ENCODE data around the gene PHF21A.
"Not testable (repeated sequence)": the region's sequence is repeated elsewhere in the genome, so short reads cannot be mapped to it uniquely, and the experiment has no call there.

Gene PHF21A

DNA sequence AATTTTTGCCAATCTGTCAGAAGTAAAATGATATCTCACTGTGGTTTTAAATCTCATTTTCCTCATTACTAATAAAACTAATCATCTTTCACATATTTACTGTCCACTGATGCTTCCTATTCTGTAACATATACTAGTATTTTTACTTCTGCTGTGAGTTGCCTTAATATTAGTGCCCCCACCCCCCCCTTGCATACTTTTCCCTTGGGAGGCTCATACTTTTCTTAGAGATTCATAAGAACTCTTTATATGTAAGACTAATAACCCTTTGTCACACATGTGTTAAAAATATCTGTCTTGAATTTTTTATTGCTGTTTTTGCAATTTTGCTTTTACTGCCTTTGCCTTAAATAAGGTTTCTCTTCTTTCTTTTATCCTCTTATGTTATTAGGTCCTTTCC lies 87.2 kb downstream of the PHF21A start:
- no peak for DNase-seq (ENCODE audit: low spot score)

DNA sequence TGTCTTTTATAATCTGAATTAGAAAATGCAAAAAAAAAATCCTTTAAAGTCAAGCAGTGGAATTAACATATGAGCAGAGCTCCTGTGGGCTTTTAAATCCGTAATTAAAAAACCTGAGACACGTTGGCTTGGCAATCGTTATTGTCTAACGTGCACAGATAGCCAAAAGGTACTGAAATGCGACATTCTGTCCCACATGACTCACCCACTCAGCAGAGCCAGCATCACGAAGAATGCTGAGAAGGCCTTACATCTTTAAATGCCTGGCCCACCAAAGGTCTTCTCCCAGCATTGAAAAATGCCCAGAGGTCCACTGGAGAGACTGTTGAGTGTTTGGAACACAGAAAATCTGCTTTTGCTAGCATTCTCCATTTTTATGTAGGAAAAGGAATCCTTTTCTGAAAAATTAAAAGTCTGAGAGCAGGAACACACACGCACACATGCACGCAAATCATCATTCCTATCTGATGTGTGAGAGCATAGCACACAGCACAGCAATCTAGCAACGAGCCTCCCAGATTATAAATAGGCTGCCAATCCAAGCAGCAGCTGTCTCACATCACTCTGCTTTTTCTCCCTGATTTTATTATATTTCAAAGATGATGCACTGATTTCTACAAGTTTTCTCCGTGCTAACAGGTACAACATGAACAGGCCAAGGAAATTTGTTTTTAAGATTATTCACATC lies 94.5 kb downstream of the PHF21A start:
- no peak for DNase-seq (ENCODE audit: low spot score)

DNA sequence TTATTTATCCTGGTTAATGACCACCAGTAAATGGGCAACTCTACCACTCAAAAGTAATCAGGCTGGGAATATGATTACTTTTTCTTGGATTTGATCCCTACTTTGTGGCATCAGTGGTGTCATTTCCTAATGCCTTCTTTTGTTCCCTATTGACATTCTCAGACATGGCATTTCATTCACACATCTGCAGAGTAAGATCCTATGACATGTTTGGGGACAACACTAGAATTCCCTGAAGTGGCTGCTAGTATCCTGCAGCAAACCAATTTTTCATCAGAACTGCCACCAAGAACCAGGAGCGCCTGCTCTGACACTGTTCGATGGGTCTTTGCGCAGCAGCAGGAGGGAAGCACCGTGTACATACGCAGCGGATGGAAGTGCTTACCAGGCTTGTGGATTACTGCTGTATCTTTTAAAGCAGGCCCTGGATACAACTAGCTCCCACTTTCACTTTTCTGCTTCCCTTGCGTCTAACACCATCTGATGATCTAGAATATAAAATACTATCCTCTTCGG lies 101.1 kb downstream of the PHF21A start:
- no peak for DNase-seq (ENCODE audit: low spot score)

DNA sequence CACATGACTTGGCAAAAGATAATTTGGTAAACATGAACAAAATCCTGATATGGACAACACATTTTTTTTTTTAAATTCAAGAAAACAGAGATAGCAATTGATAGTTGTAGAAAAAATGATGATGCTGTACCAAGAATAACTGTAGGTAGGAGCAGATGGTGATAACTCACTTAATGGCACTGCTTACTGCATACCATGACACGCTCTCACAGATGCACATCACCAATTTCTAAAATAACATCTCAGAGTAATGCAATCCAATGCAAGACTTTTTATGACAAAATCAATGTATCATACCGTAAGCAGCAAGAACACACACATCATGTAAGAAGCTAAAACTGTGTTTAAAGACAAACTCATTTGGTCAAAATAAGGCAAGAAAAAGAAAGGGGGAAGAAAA lies 102.6 kb downstream of the PHF21A start:
- DNase-seq (ENCODE audit: low spot score), result no peak

DNA sequence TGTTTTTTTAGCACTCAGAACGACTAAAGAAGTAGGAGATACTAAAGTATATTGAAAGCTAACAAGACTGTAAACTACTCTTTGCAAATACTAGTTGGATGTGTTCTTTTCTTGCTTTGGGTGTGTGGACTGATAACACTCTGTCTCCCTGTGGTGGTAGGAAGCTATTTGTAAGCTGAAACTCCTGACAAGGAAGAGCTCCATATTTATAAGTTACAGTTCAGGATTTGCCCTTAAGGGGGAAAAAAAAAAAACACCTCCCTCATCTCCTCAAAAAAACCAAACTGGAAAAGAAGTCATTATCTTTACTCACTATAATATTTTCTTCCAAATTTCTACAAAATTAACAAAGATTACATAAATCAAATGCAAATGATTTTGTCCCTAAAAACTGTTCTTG lies 103.9 kb downstream of the PHF21A start:
- no peak for DNase-seq (ENCODE audit: low spot score)

DNA sequence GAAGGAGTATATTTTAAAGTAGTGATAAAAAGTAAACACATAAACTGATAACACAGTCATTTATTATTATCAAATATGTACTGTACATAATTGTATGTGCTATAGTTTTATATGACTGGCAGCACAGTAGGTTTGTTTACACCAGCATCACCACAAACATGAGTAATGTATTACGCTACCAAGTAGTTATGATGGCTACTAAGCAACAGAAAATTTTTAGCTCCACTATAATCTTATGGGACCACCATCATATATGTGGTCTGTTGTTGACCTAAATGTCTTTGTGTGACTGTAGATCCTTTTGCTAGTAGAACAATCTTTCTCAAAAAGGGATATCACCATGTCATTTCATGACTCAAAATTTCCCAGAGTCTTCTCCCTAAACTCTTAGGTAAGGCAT lies 105.3 kb downstream of the PHF21A start:
- DNase-seq (ENCODE audit: low spot score), result no peak

DNA sequence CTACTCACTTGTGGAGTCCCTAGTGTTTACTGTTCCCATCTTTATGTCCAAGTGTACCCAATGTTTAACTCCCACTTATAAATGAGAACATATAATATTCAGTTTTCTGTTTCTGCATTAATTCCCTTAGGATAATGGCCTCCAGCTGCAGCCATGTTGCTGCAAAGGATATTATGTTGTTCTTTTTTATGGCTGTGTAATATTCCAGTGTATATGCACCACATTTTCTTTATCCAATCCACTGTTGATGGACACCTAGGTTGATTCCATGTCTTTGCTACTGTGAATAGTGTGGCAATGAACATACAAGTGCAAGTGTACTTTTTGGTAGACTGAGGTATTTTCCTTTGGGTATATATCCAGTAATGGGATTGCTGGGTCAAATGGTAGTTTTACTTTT lies 107.1 kb downstream of the PHF21A start:
- not testable (repeated sequence) for DNase-seq (ENCODE audit: low spot score)

DNA sequence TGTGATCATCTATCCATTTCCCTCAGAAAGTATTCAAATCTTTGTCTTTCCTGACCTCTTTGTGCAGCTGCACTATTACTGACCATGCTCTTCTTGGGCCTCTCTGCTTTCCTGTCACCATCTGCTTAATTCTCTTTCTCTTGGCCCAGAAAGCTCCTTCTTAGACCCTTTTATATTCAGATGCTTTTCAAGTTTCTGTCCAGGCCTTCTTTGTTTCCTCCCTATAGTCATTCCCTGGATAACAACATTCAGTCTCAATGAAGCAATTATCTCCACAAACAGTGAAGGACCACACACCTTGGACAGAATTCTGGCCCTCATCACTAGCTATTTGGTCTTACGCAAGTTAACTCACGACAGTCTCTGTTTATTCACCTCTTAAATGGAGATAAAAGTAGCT lies 109.1 kb downstream of the PHF21A start:
- DNase-seq (ENCODE audit: low spot score), result no peak

DNA sequence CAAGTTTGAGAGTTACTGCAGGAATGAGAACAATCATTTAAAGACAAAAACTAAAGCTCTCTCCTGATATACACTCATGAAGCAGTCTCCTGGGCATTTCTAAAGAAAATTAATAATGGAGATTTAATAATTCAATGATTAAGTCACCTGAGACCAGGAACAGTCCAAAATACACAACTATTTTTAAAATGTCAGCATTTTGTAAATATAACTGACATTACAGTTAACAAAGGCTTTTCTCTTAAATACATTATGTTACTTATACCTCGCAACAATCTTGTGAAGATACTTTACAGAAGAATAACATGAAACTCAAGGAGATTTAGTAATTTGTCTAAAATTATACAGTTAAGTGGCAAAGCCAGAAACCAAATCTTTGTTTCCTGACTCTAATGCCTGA lies 111.2 kb downstream of the PHF21A start:
- DNase-seq (ENCODE audit: low spot score), result no peak

DNA sequence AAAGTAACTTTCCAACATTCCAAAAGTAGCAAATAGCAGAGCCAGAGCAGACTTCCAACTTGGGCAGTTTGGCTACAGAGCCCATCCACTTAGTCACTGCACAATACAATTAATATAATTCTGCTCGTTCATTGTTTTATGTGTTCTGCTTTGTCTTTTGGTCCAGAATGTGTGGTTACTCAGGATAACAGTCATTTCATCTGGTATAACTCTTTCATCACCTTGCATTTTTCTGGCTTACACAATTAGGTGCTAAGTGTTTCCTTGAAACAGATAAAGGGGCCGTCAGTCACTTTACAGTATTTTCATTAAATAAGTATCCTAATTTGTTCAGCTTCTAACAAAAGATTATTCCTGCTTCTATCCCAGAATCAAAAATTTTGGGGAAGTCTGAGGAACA lies 111.6 kb downstream of the PHF21A start:
- no peak for DNase-seq (ENCODE audit: low spot score)

DNA sequence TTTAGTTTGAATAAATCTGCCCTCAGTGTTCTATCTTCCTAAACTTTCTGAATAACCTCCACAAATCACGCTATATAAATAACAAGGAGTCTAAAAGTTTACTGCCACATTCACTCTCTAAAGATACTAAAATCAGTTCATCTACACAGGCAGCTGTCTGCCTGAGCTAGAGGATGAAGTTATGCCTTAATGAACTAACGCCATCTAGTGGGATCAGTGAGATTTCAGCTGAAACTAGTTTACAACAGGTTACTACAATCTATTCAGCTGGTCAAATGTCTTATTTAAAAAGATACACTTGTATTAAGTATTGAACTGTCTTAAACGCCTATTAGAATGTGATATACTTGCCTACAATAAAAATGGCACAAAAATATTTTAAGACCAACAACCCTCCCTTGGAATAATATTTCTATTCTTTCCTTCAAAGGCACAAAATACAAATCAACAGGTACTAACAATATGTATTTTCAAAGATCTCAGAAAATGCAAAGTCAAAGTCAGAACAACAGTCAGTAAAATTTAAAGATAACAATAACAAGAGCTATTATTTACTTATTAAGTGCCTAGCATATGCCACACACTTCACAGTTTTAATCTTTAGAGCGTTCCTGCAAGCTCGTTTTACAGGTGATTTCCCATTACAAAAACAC lies 114.7 kb downstream of the PHF21A start:
- DNase-seq (ENCODE audit: low spot score), result peak; percentile 79

DNA sequence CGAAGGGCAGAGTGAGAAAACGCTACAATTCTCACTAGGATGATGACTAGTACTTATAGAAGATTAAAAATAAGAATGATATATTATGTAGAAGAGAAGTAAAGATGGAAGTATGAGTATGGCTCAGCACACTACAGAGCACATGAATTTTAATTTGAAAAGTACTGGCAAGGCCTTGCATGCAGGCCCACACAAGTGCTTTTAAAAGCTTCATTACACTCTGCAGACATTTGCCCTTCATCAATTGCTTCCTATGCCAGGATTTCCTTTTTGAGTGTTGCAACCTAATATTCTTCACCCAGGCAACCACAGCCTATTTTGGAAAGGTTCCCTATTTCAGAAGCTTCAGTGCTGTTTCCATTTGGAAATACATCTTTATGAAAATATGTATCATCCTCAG lies 117.7 kb downstream of the PHF21A start:
- peak; percentile 11 for DNase-seq (ENCODE audit: low spot score)

DNA sequence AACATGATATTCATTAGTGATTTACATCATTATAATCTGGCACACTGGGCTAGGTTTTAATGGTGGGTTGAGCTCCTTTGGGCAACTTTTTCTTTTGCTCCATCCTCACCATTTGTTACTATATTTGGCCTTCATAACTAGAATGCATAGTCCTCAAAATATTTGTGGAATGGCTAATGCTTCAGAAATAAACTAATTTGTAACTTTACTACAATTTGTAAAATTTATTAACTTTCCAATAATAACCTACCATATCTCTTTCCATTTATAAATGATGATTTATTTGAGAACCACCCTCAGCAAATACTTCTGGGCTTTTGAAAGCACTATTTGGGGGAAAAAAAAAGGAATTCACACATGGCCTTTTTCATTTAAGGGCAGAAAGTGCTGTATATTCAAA lies 119.1 kb downstream of the PHF21A start:
- no peak for DNase-seq (ENCODE audit: low spot score)

DNA sequence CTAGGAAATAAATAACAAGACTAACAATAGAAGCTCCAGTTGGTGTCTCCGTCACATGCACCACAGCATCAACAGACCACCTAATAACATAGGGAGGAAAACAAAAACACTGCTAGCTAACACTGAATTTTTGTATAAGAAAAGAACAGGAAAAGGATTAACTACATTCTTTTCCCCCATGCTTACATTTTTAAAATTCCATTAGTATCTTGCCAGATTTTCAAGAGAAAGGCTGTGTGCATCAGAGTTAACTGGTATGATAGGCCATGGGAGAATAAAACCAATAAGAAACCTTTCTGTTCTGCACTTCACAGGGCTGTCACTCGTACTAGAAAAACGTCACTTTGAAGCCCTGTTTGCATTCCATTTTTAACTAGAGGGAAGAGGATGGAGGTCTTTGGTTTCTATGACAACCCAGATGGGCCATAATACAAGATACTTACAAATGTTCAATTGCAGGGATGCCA lies 119.8 kb downstream of the PHF21A start:
- DNase-seq (ENCODE audit: low spot score), result no peak

DNA sequence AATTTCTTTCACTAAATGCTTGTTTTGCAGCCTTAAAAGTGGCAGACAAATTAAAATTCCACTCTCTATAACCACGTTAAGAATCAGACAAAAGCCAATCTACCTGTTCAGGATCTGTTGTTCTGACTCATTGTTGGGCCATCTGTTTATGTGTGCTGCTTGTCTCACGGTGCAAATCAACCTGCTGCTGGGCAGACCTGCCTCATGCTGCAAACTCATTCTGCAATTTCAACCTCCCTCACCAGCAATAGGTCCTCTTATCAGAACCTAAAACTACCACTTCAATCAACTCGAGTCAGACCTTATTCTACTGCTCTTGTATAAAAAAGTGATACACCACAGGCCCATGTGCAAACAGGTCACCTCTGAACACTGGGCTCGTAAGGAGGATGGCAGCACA lies 123.7 kb downstream of the PHF21A start:
- no peak for DNase-seq (ENCODE audit: low spot score)

DNA sequence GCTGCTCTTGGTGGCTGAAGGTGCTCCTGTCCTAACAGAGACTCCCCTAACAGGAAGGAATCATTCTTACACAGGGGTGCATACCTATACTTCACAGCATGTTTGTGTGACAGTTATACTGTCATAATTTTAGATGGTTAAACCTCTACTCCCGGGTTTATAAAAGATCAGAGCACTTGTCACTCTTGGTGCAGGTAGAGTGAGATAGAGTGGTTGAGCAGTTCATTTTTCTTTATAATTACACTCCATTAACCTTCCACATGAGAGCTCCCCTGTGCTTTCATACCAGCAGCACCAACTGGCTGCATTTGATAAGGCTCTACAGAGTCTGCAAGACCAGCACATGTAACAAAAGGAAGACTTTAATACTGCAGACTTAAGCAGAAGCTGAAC lies 125.9 kb downstream of the PHF21A start:
- DNase-seq (ENCODE audit: low spot score), result no peak

DNA sequence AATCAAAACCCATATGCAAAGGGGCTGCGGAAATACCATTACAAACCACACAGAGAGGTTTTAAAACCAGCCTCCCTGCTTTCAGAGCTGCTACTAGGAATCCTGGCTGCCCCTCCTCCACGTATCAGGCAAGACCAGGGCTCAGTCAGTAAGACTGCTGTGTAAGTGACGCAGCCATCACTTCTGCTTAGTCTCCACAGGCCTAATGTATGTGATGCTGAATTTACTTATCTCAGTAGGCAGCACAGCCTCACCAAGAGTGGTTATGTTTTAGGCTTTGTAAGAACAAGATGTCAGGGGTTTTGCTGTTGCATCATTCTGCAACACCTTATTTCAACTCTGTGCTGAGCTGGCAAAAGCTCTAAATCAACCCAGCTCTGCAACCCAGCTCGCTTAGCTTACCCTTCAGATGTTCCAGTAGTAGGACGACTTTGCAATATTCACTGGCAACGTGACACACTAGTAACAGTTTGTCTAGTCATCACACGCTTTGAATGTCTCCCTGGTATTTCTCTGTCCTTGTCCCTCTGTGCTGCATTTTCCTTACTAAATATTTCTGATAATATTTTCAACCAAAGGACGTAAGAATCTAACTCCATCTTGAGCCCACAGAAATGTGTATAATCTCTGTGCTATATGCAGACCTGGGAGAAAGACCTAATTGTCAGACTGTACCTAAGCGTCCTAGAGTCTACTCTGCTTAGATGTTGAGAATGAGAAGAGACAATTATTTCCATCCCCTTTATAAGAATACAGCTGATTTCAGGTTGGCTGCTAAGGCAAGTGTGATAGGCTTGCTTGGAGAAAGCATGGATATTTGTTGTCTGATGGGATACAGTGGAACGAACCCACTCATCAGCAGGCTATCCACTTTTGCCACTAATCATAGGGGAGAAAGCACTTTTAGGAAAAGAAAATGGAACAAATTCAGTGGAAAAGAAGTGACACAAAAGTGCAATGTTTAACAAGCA lies 126.6 kb downstream of the PHF21A start:
- no peak for DNase-seq (ENCODE audit: low spot score)

DNA sequence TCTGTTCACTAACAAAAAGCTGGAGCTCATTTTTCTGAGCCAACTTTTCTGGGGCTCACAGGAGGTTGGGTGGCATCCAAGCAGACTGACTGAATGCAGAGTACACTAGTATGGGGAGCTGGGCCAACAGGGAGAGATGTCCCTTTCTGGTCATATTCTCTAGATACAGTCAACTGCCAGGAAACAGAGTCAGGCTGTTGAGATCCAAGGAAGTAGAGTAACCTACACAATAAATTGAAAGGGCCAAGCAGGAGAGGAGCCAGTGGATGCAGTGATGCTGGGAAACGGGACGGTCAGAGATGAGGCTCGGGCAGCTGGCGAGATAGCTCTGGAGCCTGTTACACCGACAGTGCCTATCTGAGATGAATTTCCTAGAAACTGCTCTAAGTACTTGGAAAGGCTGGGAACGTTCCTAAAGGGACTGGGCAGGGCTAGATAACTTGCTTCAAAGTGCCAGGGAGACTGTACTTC lies 127.7 kb downstream of the PHF21A start:
- DNase-seq (ENCODE audit: low spot score), result peak; percentile 87

DNA sequence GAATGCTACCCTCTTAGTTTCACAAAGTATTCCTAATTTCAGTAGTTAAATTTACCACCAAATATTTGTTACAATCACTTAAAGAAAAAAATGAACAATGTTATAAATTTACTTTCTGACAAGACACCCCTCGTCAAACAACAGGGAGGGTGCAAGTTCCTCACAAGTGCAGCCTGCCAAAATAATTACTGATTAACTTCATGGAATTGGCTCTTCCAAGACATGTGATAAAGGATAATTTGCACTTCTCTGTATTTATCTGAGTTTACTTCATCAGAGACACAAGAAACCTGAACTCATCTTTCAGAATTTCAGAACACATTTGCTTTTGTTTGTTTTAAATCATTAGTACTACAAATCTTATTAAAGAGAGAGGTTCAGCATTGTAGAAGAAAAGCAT lies 132.3 kb downstream of the PHF21A start:
- DNase-seq (ENCODE audit: low spot score), result no peak

DNA sequence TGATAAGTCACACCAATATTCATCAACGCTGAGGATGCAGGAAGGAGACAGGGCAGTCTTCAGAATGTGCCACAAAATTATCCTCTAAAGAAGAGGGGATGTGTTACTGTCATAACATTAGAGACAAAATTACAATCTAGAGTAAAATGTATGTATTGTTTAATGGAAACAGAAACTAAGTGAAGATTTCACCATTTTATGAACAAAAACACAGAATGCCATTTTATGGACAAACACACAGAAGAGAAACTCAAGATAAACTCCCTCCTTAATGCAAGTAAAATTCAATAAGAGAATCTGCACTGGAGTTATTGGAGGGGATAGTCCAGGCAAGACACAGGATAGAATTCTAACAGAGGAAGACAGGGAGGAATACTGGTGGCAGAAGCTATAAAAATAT lies 136.0 kb downstream of the PHF21A start:
- DNase-seq (ENCODE audit: low spot score), result no peak

DNA sequence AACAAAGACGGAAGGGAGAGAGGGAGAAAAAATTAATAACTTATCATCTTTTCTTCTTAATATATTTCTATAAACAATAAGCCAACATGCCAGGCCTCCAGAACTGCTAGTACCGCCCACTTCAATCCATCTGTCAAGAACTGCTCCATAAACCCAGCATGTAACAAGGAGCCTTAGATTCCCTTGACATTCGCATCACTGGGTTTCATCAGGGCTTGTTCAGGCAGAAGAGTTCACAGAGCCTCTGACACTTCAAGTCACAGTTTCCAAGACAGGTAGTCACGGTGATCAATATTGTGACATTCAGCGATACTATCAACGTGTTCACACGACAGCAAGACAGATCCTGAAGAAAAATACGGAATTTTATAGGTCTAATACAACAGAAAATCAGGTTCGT lies 137.1 kb downstream of the PHF21A start:
- no peak for DNase-seq (ENCODE audit: low spot score)

DNA sequence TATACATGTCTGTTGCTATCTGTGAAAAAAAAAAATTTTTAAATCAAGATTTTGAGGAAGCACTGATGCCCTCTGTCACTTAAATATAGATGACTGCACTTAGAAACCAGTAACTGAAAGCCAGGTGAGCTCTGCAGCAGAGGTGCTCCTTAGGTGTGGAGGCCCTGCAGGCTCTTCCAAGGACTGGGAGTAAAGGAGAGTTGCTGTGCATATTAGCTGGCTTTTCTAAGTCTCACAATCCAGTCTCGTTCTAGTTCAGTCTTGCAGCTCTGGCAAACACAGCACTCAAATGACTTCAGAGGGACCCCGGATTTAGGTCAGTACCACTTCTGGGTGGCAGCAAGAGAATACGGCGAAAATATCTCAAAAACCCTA lies 137.8 kb downstream of the PHF21A start:
- no peak for DNase-seq (ENCODE audit: low spot score)
